ENCODE data around the gene ERCC5.

ERCC5 gene

DNA sequence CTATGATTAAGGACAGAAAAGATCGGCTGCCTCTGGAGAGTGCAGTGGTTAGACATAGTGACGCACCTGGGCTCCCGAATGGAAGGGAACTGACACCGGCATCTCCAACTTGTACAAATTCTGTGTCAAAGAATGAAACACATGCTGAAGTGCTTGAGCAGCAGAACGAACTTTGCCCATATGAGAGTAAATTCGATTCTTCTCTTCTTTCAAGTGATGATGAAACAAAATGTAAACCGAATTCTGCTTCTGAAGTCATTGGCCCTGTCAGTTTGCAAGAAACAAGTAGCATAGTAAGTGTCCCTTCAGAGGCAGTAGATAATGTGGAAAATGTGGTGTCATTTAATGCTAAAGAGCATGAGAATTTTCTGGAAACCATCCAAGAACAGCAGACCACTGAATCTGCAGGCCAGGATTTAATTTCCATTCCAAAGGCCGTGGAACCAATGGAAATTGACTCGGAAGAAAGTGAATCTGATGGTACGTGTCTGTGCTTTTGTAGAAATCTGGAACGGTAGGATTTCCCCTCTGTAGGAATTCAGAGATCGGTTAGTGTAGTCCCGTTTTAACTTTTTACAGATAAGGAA lies 16.9 kb downstream of the ERCC5 start:
- no peaks in the 10 kb centered on the region for H3K9me3 Mint-ChIP-seq
- peaks cover 13% of the 10 kb centered on the region for H3K4me1 Mint-ChIP-seq (ENCODE audit: low read depth)
- no peak overlapping the region for H3K27ac Mint-ChIP-seq
- no peaks in the 10 kb centered on the region for H3K27me3 Mint-ChIP-seq
- peaks cover 69% of the 10 kb centered on the region for H3K36me3 Mint-ChIP-seq (ENCODE audit: low read depth)
- H3K4me3 Mint-ChIP-seq: no peak overlapping the region

DNA sequence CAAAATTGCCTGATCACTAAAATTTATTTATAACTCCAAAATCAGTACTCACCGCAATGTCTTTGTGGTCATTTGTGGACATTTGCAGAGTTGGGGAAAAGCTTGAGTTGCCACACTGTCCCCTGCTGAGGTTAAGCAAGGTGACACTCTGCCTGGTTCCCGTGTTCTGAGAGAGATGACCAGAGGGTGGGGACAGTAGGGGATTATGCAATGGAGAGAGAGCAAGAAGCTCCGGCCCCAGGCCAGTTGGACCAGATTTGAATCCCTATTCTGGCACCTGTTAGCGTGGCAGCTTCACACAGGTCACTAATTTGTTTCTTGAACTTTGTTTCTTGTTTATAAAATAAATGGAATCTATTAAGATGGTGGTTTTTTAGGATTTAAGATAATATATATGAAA lies 17.8 kb downstream of the ERCC5 start:
- Mint-ChIP-seq H3K27me3 (no peaks in the 10 kb centered on the region), H3K9me3 (no peaks in the 10 kb centered on the region), H3K4me1 (ENCODE audit: low read depth) (peaks cover 13% of the 10 kb centered on the region), H3K4me3 (no peak overlapping the region), H3K27ac (no peak overlapping the region), H3K36me3 (ENCODE audit: low read depth) (peaks cover 71% of the 10 kb centered on the region)

DNA sequence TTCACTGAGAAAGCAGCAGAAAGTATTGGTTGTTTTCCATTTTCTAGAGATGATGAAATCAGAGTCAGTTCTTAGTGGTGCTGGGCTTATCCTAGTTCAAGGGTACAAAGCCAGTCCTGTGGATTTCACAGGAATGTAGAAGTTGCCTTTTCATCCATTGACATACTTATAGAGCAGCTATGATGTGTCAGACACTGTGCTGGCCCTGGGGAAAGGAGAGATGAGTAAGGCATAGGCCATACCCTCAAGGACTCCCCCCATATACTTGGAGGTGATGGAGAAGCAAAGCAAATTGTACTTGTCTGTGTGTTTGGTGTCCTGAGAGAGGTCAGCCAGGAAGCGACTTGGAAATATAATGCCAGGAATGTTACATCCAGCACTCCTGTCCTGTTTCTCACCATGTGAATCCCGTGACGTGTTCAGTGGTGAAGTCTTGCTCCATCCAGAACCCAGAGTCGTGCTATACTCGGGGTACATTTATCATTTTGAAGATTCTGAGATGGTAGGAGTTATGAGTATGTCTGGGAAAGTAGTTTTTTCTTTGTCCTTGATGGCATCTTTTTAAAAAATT lies 22.6 kb downstream of the ERCC5 start:
- H3K27ac Mint-ChIP-seq: no peak overlapping the region
- no peak overlapping the region for H3K4me3 Mint-ChIP-seq
- no peaks in the 10 kb centered on the region for H3K9me3 Mint-ChIP-seq
- H3K4me1 Mint-ChIP-seq (ENCODE audit: low read depth): peaks cover 35% of the 10 kb centered on the region
- no peaks in the 10 kb centered on the region for H3K27me3 Mint-ChIP-seq
- H3K36me3 Mint-ChIP-seq (ENCODE audit: low read depth): peaks cover 70% of the 10 kb centered on the region

DNA sequence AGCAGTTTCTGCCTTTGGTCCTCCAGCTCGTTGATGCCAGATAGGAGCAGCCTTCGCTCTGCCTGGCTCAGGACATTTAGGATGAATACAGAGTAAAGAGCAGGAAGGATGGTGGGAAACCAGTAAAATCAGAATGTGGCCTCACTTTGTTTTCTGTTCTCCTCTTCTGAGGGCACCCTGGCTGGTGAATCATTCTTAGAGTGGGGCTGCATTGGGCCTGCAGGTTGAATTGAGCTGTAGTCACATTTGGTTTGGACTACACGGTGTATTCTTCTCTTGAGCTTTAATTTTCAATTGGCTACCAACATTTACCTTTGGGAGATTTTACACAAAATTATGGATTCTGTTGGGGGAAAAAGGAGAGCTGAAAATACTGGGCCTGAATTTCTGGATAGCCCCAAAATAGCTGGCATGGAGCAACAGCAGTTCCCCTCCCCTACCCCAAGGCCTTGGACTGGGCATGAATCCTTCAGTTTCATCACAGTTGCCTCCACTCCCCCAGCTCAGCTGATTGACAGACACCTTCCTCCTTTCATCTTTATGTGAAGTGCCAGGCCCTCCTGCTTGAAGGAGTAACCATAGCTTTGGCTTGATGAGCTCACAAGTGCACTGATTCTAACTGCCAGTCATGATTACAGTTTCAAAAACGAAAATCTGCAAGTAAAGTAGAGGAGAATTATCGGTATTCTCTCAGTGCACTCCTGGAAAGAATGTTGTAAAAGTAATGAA lies 24.3 kb downstream of the ERCC5 start:
- peaks cover 67% of the 10 kb centered on the region for H3K36me3 Mint-ChIP-seq (ENCODE audit: low read depth)
- H3K27me3 Mint-ChIP-seq: no peaks in the 10 kb centered on the region
- peaks cover 33% of the 10 kb centered on the region for H3K4me1 Mint-ChIP-seq (ENCODE audit: low read depth)
- H3K9me3 Mint-ChIP-seq: no peaks in the 10 kb centered on the region
- no peak overlapping the region for H3K4me3 Mint-ChIP-seq
- peak overlapping the region; percentile 19 for H3K27ac Mint-ChIP-seq

DNA sequence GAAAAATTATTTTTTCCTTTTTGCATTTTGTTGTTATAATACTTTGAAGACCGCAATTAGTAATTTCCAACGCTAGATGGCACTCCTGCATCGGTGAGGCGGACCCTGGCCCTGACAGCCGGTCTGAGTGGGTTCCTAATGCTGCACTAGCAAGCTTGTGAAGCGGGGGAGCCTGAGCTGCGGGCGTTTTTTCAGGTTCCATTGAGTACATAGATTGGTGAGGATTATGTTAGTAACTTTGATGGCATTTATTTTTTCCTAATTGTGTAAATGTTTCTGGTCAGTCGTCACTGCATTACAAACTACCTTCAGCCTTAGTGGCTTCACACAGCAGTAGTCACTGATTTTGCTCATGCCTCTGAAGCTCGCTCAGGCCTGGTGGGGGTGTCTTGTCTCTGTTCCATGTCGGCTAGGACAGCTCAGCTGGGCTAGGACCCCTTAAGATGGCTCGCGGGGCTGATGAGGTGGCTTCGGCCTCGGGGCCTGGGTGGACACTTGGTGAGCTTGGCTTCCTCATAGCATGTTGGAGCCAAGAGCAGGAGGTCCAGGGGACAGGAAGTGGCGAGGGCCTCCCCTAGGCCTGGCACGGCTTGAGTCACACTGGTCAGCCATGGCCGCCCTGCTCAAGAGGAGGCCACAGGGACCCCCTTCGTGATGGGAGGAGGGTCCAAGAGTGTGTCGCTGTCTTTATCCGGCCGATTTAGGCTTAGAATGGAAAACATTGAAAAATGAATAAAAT lies 25.0 kb downstream of the ERCC5 start:
- Mint-ChIP-seq H3K4me3 (no peak overlapping the region), H3K4me1 (ENCODE audit: low read depth) (peaks cover 33% of the 10 kb centered on the region), H3K36me3 (ENCODE audit: low read depth) (peaks cover 68% of the 10 kb centered on the region), H3K9me3 (no peaks in the 10 kb centered on the region), H3K27ac (no peak overlapping the region), H3K27me3 (no peaks in the 10 kb centered on the region)

DNA sequence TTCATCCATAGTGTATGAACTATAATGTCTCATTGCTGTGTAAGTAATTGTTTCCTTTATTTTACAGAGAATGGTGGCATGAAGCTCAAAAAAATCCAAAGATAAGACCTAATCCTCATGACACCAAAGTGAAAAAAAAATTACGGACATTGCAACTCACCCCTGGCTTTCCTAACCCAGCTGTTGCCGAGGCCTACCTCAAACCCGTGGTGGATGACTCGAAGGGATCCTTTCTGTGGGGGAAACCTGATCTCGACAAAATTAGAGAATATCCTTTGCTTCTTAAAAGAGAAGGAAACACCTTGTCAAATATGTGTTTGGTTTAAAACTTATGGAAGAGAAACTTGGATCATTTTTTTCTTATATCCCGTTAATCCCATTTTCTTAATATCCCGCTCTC lies 26.3 kb downstream of the ERCC5 start:
- Mint-ChIP-seq H3K36me3 (ENCODE audit: low read depth) (peaks cover 73% of the 10 kb centered on the region), H3K27me3 (no peaks in the 10 kb centered on the region), H3K9me3 (no peaks in the 10 kb centered on the region), H3K4me3 (no peak overlapping the region), H3K27ac (peak overlapping the region; percentile 92), H3K4me1 (ENCODE audit: low read depth) (peaks cover 33% of the 10 kb centered on the region)

DNA sequence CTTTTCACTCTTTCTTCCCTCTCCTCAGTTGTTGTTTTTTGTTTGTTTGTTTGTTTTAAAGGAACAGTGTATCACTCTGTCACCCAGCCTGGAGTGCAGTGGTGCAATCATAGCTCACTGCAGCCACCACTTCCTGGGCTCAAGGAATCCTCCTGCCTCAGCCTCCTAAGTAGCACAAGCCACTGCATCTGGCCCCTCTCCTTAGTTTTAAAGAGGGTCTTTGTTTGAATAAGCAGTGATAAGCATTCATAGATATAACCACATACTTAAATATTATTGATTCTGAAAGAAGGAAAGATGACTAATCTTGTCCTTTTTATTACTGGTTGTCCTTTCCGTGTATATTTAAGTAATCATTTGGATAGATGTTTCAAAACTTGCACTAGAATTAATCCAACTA lies 26.7 kb downstream of the ERCC5 start:
- H3K36me3 Mint-ChIP-seq (ENCODE audit: low read depth): peaks cover 69% of the 10 kb centered on the region
- no peaks in the 10 kb centered on the region for H3K9me3 Mint-ChIP-seq
- H3K27me3 Mint-ChIP-seq: no peaks in the 10 kb centered on the region
- peak overlapping the region; percentile 92 for H3K27ac Mint-ChIP-seq
- H3K4me3 Mint-ChIP-seq: peak overlapping the region; percentile 15
- peaks cover 33% of the 10 kb centered on the region for H3K4me1 Mint-ChIP-seq (ENCODE audit: low read depth)

DNA sequence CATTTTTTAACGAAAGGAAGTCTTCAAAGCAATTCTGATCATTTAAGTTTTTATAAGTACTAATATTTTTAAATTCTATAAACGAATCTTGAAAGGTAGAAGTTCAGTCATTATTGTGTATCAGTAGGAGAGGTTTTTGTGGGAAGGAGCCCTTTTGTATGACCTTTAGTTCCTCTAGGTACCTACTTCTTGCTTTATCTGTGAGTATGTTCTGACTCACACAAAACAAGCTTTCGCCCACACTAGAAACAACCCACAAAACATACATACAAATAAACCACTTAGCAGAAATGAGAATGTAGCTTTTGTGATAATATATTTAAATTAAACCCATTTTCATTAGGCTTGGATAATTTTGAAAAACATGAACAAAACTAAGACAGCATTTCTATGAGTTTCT lies 27.8 kb downstream of the ERCC5 start:
- no peak overlapping the region for H3K27ac Mint-ChIP-seq
- H3K36me3 Mint-ChIP-seq (ENCODE audit: low read depth): peaks cover 64% of the 10 kb centered on the region
- H3K4me1 Mint-ChIP-seq (ENCODE audit: low read depth): peaks cover 33% of the 10 kb centered on the region
- no peaks in the 10 kb centered on the region for H3K9me3 Mint-ChIP-seq
- no peaks in the 10 kb centered on the region for H3K27me3 Mint-ChIP-seq
- H3K4me3 Mint-ChIP-seq: no peak overlapping the region

DNA sequence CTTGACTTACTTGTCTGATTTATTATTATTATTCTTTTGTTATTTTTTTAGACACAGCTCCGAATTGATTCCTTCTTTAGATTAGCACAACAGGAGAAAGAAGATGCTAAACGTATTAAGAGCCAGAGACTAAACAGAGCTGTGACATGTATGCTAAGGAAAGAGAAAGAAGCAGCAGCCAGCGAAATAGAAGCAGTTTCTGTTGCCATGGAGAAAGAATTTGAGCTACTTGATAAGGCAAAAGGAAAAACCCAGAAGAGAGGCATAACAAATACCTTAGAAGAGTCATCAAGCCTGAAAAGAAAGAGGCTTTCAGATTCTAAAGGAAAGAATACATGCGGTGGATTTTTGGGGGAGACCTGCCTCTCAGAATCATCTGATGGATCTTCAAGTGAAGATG lies 29.4 kb downstream of the ERCC5 start:
- peaks cover 25% of the 10 kb centered on the region for H3K4me1 Mint-ChIP-seq (ENCODE audit: low read depth)
- H3K27me3 Mint-ChIP-seq: no peaks in the 10 kb centered on the region
- H3K36me3 Mint-ChIP-seq (ENCODE audit: low read depth): peaks cover 53% of the 10 kb centered on the region
- no peak overlapping the region for H3K4me3 Mint-ChIP-seq
- no peaks in the 10 kb centered on the region for H3K9me3 Mint-ChIP-seq
- H3K27ac Mint-ChIP-seq: no peak overlapping the region

DNA sequence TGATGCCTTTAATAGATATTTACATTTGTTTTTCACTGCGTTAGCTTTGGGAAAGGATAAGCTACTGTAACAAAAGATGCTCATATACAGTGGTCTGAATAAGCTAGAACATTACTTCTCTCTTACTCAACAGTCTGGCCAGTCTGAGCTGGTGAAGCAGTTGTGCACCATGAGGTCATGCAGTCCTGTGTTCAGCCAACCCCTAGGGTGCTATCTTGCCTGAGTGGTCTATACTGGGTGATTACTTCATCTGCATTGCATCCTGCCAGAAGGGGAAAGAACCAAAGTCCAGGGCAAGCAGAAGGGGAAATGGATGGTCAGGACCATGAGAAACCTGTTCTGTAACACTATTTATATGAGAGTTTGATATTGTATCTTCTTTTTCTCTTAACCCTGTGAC lies 31.5 kb downstream of the ERCC5 start:
- Mint-ChIP-seq H3K9me3 (no peaks in the 10 kb centered on the region), H3K36me3 (ENCODE audit: low read depth) (peaks cover 45% of the 10 kb centered on the region), H3K27me3 (no peaks in the 10 kb centered on the region), H3K4me3 (no peak overlapping the region), H3K4me1 (ENCODE audit: low read depth) (peaks cover 12% of the 10 kb centered on the region), H3K27ac (no peak overlapping the region)

DNA sequence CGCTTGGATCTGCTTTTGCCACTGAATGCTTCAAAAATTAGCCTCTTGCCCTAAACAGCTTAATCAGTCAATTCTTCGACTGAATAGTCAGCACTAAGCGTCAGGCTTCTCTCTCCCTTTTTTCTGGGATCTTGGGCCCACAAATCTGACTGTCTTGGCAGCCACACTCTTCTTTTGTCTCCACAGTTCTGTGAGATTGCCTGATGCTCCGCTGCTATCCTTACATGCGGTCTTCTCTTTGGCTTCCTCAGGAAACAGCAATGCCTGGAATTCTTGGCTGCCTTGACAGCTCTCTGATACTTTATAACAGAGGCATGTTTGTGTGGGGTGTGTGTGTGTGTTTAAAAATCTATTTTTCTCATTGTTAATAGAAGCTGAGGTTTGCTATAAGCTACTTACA lies 32.6 kb downstream of the ERCC5 start:
- no peaks in the 10 kb centered on the region for H3K9me3 Mint-ChIP-seq
- H3K4me3 Mint-ChIP-seq: no peak overlapping the region
- no peaks in the 10 kb centered on the region for H3K4me1 Mint-ChIP-seq (ENCODE audit: low read depth)
- H3K27me3 Mint-ChIP-seq: no peaks in the 10 kb centered on the region
- peaks cover 35% of the 10 kb centered on the region for H3K36me3 Mint-ChIP-seq (ENCODE audit: low read depth)
- H3K27ac Mint-ChIP-seq: no peak overlapping the region

DNA sequence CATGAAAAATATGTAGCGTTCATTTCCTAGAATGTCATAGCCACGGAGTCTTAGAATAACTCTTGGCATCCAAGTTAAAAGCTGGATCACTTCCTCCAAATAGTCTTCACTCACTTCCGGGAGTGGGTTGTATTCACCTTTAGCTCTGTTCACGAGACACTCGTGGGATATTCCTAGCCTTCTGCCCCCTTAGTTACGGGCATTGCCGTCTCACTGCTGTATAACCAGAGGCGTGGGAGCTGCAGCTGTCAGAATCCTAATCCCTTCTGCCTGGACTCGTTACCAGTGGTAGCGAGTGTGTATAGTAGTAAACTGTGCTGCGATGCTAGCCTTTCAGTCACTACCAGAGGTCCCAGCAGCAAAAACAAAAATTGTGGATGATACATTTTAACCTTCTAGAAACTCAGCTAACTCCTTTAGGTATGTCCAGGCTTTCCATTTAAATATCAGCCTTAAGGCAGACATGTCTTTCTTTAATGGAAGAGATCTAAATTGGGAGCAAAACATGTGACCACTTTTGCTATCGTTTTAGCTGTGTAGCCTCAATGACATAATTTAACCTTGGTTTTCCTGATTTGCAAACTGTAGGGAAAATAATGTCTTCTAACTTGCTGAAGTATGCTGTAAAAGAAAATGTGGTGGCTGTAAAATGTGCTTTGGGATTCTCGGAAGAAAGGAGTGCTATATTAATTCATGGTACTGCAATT lies 34.1 kb downstream of the ERCC5 start:
- Mint-ChIP-seq H3K36me3 (ENCODE audit: low read depth) (peaks cover 34% of the 10 kb centered on the region), H3K9me3 (no peaks in the 10 kb centered on the region), H3K4me1 (ENCODE audit: low read depth) (no peaks in the 10 kb centered on the region), H3K4me3 (no peak overlapping the region), H3K27ac (no peak overlapping the region), H3K27me3 (no peaks in the 10 kb centered on the region)

DNA sequence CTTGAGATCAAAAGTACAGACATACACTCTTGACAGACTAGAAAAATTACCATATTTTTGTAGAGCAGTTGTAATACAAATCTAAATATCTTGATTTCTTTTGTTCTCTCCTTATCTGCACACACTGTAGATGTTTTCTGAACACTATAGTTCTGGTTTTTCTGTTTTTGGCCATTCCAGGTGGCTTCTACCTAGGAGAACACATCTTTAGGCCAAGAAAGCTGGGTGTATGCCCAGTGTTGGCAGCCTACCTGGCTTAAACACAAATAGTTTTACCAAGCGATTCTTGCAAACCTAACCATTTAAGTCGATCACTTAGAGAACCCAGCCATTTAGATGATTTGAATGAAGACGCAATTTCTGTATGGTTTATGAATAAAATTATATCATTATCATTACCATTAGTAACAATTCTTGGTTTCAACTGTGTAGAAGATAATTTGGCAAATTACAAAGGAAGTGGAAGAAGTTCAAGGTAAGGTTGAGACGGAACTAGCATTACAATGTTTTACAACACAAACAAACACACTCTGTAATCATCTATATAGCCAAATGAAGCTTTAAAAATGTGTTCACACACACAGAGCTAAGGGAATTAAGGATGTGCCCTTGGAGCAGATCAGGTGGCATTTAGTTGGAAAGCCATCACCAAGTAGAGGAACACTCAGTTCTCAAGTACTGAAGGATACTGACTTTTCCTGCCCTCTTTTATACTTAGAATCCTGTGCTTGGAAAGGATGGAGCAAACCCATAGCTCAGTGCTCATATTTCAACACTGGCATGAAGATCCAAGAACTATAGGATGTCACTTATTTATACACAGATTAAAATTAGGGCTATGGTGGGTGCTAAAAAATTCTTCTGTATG lies 36.2 kb downstream of the ERCC5 start:
- H3K9me3 Mint-ChIP-seq: no peaks in the 10 kb centered on the region
- no peak overlapping the region for H3K4me3 Mint-ChIP-seq
- peaks cover 14% of the 10 kb centered on the region for H3K36me3 Mint-ChIP-seq (ENCODE audit: low read depth)
- H3K4me1 Mint-ChIP-seq (ENCODE audit: low read depth): no peaks in the 10 kb centered on the region
- no peaks in the 10 kb centered on the region for H3K27me3 Mint-ChIP-seq
- H3K27ac Mint-ChIP-seq: no peak overlapping the region

DNA sequence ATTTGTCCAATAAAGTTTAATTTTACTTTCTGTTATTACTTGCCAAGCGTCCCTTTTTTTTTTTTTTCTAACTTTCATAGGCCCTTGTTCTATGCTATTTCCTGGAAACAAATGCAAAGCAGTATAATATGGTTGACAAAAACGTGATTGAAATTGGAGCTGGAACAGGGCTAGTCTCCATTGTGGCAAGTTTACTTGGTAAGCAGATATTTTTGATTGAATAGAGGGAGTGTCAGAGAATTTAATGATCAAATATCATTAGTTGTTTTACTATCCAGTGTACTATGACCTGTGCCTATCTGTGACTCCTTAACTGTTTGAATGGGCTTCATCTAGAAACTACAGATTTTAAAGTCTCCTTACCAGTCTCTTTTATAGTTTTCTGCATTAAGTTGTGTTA lies 46.7 kb downstream of the ERCC5 start:
- no peaks in the 10 kb centered on the region for H3K4me1 Mint-ChIP-seq (ENCODE audit: low read depth)
- H3K4me3 Mint-ChIP-seq: no peak overlapping the region
- H3K27me3 Mint-ChIP-seq: no peaks in the 10 kb centered on the region
- H3K27ac Mint-ChIP-seq: no peak overlapping the region
- no peaks in the 10 kb centered on the region for H3K9me3 Mint-ChIP-seq
- H3K36me3 Mint-ChIP-seq (ENCODE audit: low read depth): no peaks in the 10 kb centered on the region
